NCI-H187 treated with DMSO at 0.1 percent for 48 hours (cell line): ENCODE results near the gene SRGAP3.

Source experiments
- DNase-seq: peaks from one replicate; lab custom pipeline; 2025; lab: John Stamatoyannopoulos, UW

Gene SRGAP3

GRCh38 chr3:9173445-9173844 is 76.0 kb downstream of the SRGAP3 start:
- no peak for DNase-seq

- no peak for DNase-seq
Observed at GRCh38 chr3:9172851-9173321, 76.6 kb downstream of the SRGAP3 start.

GRCh38 chr3:9170851-9171160 is 78.6 kb downstream of the SRGAP3 start:
- no peak for DNase-seq

- DNase-seq = no peak
Observed at GRCh38 chr3:9169956-9170850, 79.2 kb downstream of the SRGAP3 start.

- DNase-seq = no peak
Observed at GRCh38 chr3:9169326-9169725, 80.1 kb downstream of the SRGAP3 start.

GRCh38 chr3:9168241-9168741 is 81.2 kb downstream of the SRGAP3 start:
- DNase-seq = no peak

- no peak for DNase-seq
Observed at GRCh38 chr3:9167222-9167621, 82.2 kb downstream of the SRGAP3 start.

- DNase-seq = no peak
Observed at GRCh38 chr3:9165421-9165820, 84.0 kb downstream of the SRGAP3 start.

GRCh38 chr3:9163289-9163688 is 86.2 kb downstream of the SRGAP3 start:
- no peak for DNase-seq

- no peak for DNase-seq
Observed at GRCh38 chr3:9161811-9162210, 87.6 kb downstream of the SRGAP3 start.

GRCh38 chr3:9161298-9161697 is 88.1 kb downstream of the SRGAP3 start:
- no peak for DNase-seq

- DNase-seq = no peak
Observed at GRCh38 chr3:9158865-9159630, 90.4 kb downstream of the SRGAP3 start.

GRCh38 chr3:9157651-9158362 is 91.6 kb downstream of the SRGAP3 start:
- DNase-seq = no peak

GRCh38 chr3:9156604-9157003 is 92.8 kb downstream of the SRGAP3 start:
- DNase-seq = no peak

GRCh38 chr3:9155028-9155427 is 94.4 kb downstream of the SRGAP3 start:
- no peak for DNase-seq

GRCh38 chr3:9153904-9154619 is 95.4 kb downstream of the SRGAP3 start:
- no peak for DNase-seq

- DNase-seq = no peak
Observed at GRCh38 chr3:9151240-9151639, 98.2 kb downstream of the SRGAP3 start.

GRCh38 chr3:9149566-9149965 is 99.9 kb downstream of the SRGAP3 start:
- DNase-seq = no peak

- no peak for DNase-seq
Observed at GRCh38 chr3:9147896-9148266, 101.6 kb downstream of the SRGAP3 start.

GRCh38 chr3:9147215-9147895 is 102.1 kb downstream of the SRGAP3 start:
- DNase-seq = no peak

- no peak for DNase-seq
Observed at GRCh38 chr3:9146367-9147071, 102.9 kb downstream of the SRGAP3 start.
